ENCODE results near the gene CMSS1.
A peak's percentile ranks its signal among the peaks of the same experiment; 100 is the strongest.

DNA sequence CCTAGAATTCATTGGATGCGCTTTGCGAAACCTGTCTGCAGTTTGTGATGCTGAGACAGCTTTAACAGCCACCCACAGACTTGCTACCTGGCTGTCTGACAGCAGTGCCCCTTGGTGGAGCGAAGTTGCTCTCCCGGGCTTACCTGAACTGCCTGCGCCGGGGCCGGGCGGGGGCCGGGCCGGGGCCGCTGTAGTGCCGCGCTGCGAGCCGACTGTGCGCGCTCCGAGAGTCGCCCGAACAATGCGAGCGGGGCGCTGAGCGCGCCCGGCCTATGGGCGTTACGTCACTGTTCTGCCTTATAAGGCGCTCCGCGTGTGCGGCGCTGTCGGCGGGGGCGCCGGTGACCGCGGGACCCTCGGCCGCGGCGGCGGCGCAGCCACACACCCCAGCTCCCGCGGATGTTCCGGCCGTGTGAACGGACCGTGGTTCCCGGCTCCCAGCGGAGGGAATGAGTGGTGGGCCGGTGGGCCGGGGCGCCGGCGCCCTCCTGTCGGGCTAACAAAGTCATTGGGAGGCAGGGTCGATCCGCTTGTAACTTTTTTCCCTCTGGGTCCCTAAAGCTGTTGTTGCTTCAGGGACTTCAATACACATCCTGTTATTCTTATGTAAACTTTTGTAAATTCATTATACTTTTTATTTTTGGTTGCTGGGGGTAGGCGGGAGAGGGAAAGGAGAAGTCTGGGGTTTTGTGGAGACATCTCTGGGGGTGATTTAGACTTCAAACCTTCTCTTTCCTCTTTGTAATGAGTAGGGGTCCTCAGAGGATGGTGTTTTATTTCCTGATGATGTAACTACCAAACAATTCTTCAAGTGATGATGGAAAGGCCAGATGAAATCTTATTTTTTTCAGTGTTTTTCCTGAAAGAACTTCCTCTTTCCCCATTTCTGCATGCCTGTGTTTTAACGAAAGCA, 58.5 kb downstream of the CMSS1 start:
- TF ChIP-seq, protein P1, sequence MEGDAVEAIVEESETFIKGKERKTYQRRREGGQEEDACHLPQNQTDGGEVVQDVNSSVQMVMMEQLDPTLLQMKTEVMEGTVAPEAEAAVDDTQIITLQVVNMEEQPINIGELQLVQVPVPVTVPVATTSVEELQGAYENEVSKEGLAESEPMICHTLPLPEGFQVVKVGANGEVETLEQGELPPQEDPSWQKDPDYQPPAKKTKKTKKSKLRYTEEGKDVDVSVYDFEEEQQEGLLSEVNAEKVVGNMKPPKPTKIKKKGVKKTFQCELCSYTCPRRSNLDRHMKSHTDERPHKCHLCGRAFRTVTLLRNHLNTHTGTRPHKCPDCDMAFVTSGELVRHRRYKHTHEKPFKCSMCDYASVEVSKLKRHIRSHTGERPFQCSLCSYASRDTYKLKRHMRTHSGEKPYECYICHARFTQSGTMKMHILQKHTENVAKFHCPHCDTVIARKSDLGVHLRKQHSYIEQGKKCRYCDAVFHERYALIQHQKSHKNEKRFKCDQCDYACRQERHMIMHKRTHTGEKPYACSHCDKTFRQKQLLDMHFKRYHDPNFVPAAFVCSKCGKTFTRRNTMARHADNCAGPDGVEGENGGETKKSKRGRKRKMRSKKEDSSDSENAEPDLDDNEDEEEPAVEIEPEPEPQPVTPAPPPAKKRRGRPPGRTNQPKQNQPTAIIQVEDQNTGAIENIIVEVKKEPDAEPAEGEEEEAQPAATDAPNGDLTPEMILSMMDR (IDR thresholded peaks at IDR 0.05 in 4 of 5, conservative IDR thresholded peaks at IDR 0.05 in 1 of 5), result peak in 1 of 5 experiments; percentile 19
- peak; percentile 82 to 93 for TF ChIP-seq POLR2A (IDR thresholded peaks at IDR 0.05)
